OCI-LY7 (cell line): Measurements from ENCODE around the gene COBLL1.

Source experiments
- EZH2phosphoT487 ChIP-seq: fragments of 200-600 bp; sonication (generic); IDR thresholded peaks from 2 replicates; pipeline ENCODE4 v1.6.1; 2018; ENCODE audit warnings: low read depth, borderline replicate concordance, mild to moderate bottlenecking, mixed run types, antibody characterized with exemption, low read length, moderate library complexity, mixed read lengths
- TF ChIP-seq, protein P1 (sequence below): fragments of 200-600 bp; sonication (generic); conservative IDR thresholded peaks from 2 replicates; pipeline ENCODE4 v1.5.1; 2014; ENCODE audit warnings: mild to moderate bottlenecking, antibody characterized with exemption, low read length, moderate library complexity, mixed read lengths

DNA sequence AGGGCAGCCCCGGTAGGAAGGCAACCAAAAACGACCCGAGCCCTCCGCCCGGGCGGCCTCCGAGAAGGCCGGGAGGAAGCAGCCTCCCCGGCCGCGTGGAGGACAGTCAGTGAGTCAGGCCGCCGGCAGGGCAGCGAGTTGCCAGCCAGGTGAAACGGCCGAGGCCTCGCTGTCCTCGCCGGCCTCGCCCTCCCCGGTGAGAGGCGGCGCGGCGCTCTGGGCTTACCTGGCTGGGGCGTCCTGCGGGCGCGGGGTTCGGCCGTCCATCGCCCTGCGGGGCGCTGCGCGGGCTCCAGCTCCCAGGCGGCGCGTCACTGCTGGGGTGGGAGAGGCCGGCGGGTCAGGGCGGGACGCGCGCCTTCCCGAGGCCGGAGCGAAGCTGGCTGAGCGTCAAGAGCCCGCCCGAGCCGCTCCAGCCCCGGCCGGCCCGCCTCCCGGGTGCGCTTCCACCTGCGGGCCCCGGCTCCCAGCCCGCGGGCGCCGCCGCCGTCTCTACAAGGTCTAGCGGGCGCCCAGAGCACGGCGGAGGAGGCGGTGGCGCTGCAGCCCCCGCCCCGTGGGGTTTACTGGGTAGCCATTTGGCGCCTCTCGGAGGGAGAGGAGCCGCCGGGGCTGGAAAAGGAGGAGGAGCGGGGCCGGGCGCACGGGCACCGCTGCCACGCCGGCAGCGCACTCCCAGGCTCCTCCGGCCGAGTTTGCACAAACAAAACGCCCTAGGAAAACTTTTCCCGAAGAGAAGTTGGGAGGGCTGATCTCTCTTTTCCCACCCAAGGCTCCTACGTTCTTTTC, 499 bp downstream of the COBLL1 start:
- TF ChIP-seq, protein P1, sequence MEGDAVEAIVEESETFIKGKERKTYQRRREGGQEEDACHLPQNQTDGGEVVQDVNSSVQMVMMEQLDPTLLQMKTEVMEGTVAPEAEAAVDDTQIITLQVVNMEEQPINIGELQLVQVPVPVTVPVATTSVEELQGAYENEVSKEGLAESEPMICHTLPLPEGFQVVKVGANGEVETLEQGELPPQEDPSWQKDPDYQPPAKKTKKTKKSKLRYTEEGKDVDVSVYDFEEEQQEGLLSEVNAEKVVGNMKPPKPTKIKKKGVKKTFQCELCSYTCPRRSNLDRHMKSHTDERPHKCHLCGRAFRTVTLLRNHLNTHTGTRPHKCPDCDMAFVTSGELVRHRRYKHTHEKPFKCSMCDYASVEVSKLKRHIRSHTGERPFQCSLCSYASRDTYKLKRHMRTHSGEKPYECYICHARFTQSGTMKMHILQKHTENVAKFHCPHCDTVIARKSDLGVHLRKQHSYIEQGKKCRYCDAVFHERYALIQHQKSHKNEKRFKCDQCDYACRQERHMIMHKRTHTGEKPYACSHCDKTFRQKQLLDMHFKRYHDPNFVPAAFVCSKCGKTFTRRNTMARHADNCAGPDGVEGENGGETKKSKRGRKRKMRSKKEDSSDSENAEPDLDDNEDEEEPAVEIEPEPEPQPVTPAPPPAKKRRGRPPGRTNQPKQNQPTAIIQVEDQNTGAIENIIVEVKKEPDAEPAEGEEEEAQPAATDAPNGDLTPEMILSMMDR, result no peak
- no peak for TF ChIP-seq EZH2phosphoT487
